HepG2 (cell line): ENCODE measurements around the gene AGR3. TPM values are rescaled to one million over a fixed set of nuclear protein-coding genes. Genes with fewer than 3 reads are reported as not detected.
A peak's percentile ranks its signal among the peaks of the same experiment; 100 is the strongest.

ENCODE experiments used
- CENPBD1 ChIP-seq: sonication (generic); formaldehyde crosslinking; IDR thresholded peaks from 2 replicates; pipeline ENCODE4 v1.8.0; 2022; ENCODE audit warnings: missing genetic modification reagents, low read depth, mild to moderate bottlenecking, borderline replicate concordance
- CENPT ChIP-seq: sonication (generic); formaldehyde crosslinking; IDR thresholded peaks from 2 replicates; pipeline ENCODE4 v1.8.0; 2022; ENCODE audit warnings: low read depth, mild to moderate bottlenecking, moderate library complexity, missing genetic modification reagents
- CSRNP1 ChIP-seq: sonication (generic); formaldehyde crosslinking; IDR thresholded peaks from 2 replicates; pipeline ENCODE4 v1.8.1; 2023; ENCODE audit warnings: mild to moderate bottlenecking, missing genetic modification reagents
- DZIP1 ChIP-seq: sonication (generic); formaldehyde crosslinking; IDR thresholded peaks from 2 replicates; pipeline ENCODE4 v1.5.0; 2020; ENCODE audit warnings: mild to moderate bottlenecking, missing genetic modification reagents
- FOXP1 ChIP-seq, 2 experiments: fragments of 450-650 bp in 1 of 2; IDR thresholded peaks; 2 replicates each; pipeline ENCODE4 v1.6.1; 2017 to 2018; ENCODE audit warnings: antibody characterized with exemption in 1 of 2
- GFI1 ChIP-seq: sonication (generic); formaldehyde crosslinking; IDR thresholded peaks from 2 replicates; pipeline ENCODE4 v1.5.0; 2020; ENCODE audit warnings: missing genetic modification reagents, mild to moderate bottlenecking, borderline replicate concordance
- HOXA7 ChIP-seq: sonication (generic); formaldehyde crosslinking; IDR thresholded peaks from 2 replicates; pipeline ENCODE4 v1.8.1; 2022; ENCODE audit warnings: mild to moderate bottlenecking, missing genetic modification reagents, moderate library complexity
- MED1 ChIP-seq: sonication (generic); formaldehyde crosslinking; IDR thresholded peaks from 2 replicates; pipeline ENCODE4 v1.4.0; 2020; ENCODE audit warnings: missing genetic modification reagents
- MLLT10 ChIP-seq: sonication (generic); formaldehyde crosslinking; IDR thresholded peaks from 2 replicates; pipeline ENCODE4 v1.4.0; 2020; ENCODE audit warnings: missing genetic modification reagents
- NR2F6 ChIP-seq, 2 experiments: IDR thresholded peaks; 2 replicates each; pipeline ENCODE4 v1.6.1; 2016; ENCODE audit warnings: antibody characterized with exemption in 1 of 2, mild to moderate bottlenecking in 1 of 2
- PITX1 ChIP-seq: sonication (generic); formaldehyde crosslinking; IDR thresholded peaks from 2 replicates; pipeline ENCODE4 v1.5.1; 2020; ENCODE audit warnings: mild to moderate bottlenecking, missing genetic modification reagents
- RBM39 ChIP-seq: fragments of 200-400 bp; formaldehyde crosslinking; IDR thresholded peaks from one replicate; pipeline ENCODE4 v1.6.1; 2018; ENCODE audit warnings: antibody characterized with exemption, mild to moderate bottlenecking, low read depth, low read length; ENCODE audit not compliant: poor library complexity, severe bottlenecking
- SIX1 ChIP-seq: sonication (generic); formaldehyde crosslinking; IDR thresholded peaks from 2 replicates; pipeline ENCODE4 v1.4.0; 2020; ENCODE audit warnings: missing genetic modification reagents, borderline replicate concordance
- TRIM24 ChIP-seq: sonication (generic); formaldehyde crosslinking; IDR thresholded peaks from 2 replicates; pipeline ENCODE4 v1.8.0; 2022; ENCODE audit warnings: mild to moderate bottlenecking, missing genetic modification reagents
- ZBTB14 ChIP-seq: sonication (generic); formaldehyde crosslinking; IDR thresholded peaks from 2 replicates; pipeline ENCODE4 v1.4.0; 2020; ENCODE audit warnings: missing genetic modification reagents
- ZNF251 ChIP-seq: sonication (generic); formaldehyde crosslinking; IDR thresholded peaks from 2 replicates; pipeline ENCODE4 v1.9.0; 2021; ENCODE audit warnings: mild to moderate bottlenecking, missing genetic modification reagents
- ZNF33A ChIP-seq: sonication (generic); formaldehyde crosslinking; IDR thresholded peaks from 2 replicates; pipeline ENCODE4 v1.5.1; 2020; ENCODE audit warnings: missing genetic modification reagents, mild to moderate bottlenecking, moderate library complexity, borderline replicate concordance
- ZNF766 ChIP-seq: sonication (generic); formaldehyde crosslinking; IDR thresholded peaks from 2 replicates; pipeline ENCODE4 v1.5.0; 2020; ENCODE audit warnings: missing genetic modification reagents, borderline replicate concordance
- polyA plus RNA-seq, 8 experiments: library from polyadenylated mRNA; depleted of rRNA in 3 of 8; stranded (reverse) in 7 of 8; unstranded in 1 of 8; fragments of >200 nt; fragmentation: Illumina TruSeq in 4 of 8; extraction: Trizol in 4 of 8; gene quantifications; 2 replicates each; pipeline versions ENCODE4 v1.2.1 to v1.2.3, GENCODE V29; 2011 to 2016; ENCODE audit warnings: low read depth in 4 of 8, missing spikeins in 1 of 8, mixed read lengths in 1 of 8; ENCODE audit not compliant: insufficient read depth in 1 of 8
- total RNA-seq, 5 experiments: library from RNA; depleted of rRNA; stranded (reverse); fragments of >200 nt; fragmentation: Illumina TruSeq; extraction: Trizol; gene quantifications; 2 replicates each; pipeline ENCODE4 v1.2.3, GENCODE V29; 2016; ENCODE audit warnings: low read depth in 1 of 5

The AGR3 gene
- total and polyA plus RNA-seq, 2 of the 13 experiments (the other 11 are each of a cell fraction or from before 2014, with no cell fraction given): not detected

- TF ChIP-seq PITX1 (CRISPR knock-in tag) (no peak), DZIP1 (no peak), ZBTB14 (CRISPR knock-in tag) (no peak), HOXA7 (CRISPR knock-in tag) (no peak), CSRNP1 (CRISPR knock-in tag) (no peak), FOXP1 (IDR thresholded peaks at IDR 0.05) (peak; percentile 47; the same call in 1 of the 2 replicates), FOXP1 (CRISPR knock-in tag; IDR thresholded peaks at IDR 0.05) (peak; percentile 87), NR2F6 (IDR thresholded peaks at IDR 0.05) (no peak), NR2F6 (CRISPR knock-in tag; IDR thresholded peaks at IDR 0.05) (peak; percentile 64; the same call in 1 of the 2 replicates), MLLT10 (CRISPR knock-in tag) (no peak), ZNF33A (CRISPR knock-in tag) (no peak), TRIM24 (CRISPR knock-in tag) (peak; percentile 95), ZNF251 (CRISPR knock-in tag) (no peak), SIX1 (CRISPR knock-in tag) (peak; percentile 98), RBM39 (no peak), CENPBD1 (CRISPR knock-in tag) (no peak), CENPT (CRISPR knock-in tag) (no peak), GFI1 (no peak), ZNF766 (CRISPR knock-in tag) (no peak), MED1 (CRISPR knock-in tag) (peak; percentile 64)
These were observed 33.0 kb upstream of the AGR3 start (continued) for GRCh38 chr7:16914771-16915170.
